H1 (cell line): ENCODE measurements around the gene SRP14. TPM values are rescaled to one million over a fixed set of nuclear protein-coding genes. Genes with fewer than 3 reads are reported as not detected.

Source experiments
- CTCF ChIP-seq, 3 experiments: IDR thresholded peaks; 1 replicate in 2 of 3; 2 replicates in 1 of 3; pipeline versions ENCODE4 v1.5.1 to v1.6.1; 2011; ENCODE audit warnings: low read length in 3 of 3, mild to moderate bottlenecking in 3 of 3, inconsistent platforms in 2 of 3, low read depth in 1 of 3, moderate library complexity in 1 of 3; ENCODE audit not compliant: insufficient read depth in 1 of 3; ENCODE audit errors: control extremely low read depth in 1 of 3
- EGR1 ChIP-seq: IDR thresholded peaks from 2 replicates; pipeline ENCODE4 v1.6.1; 2011; ENCODE audit warnings: low read depth, low read length, borderline replicate concordance
- GTF2F1 ChIP-seq: IDR thresholded peaks from 2 replicates; pipeline ENCODE4 v1.6.1; 2012; ENCODE audit warnings: low read depth, low read length, improper control_type of control experiment, borderline replicate concordance
- KDM4A ChIP-seq: IDR thresholded peaks from one replicate; pipeline ENCODE4 v1.7.1; 2012; ENCODE audit warnings: low read depth, mild to moderate bottlenecking, moderate library complexity, low read length, inconsistent platforms; ENCODE audit not compliant: severe bottlenecking
- PHF8 ChIP-seq: fragments of 200-600 bp; sonication (generic); conservative IDR thresholded peaks from 2 replicates; pipeline ENCODE4 v1.7.1; 2012; ENCODE audit warnings: low read depth, mild to moderate bottlenecking, inconsistent platforms, low read length, moderate library complexity
- POLR2AphosphoS5 ChIP-seq: IDR thresholded peaks from 2 replicates; pipeline ENCODE4 v1.6.1; 2011; ENCODE audit warnings: low read depth, low read length
- SP4 ChIP-seq: IDR thresholded peaks from 2 replicates; pipeline ENCODE4 v1.6.1; 2012; ENCODE audit warnings: low read length, inconsistent platforms
- TCF12 ChIP-seq: IDR thresholded peaks from 2 replicates; pipeline ENCODE4 v1.6.1; 2011; ENCODE audit warnings: low read depth, mild to moderate bottlenecking, low read length
- polyA plus RNA-seq, 7 experiments: library from polyadenylated mRNA; depleted of rRNA in 3 of 7; stranded (reverse) in 5 of 7; unstranded in 2 of 7; fragments of >200 nt in 5 of 7; fragments of 200-250 nt in 2 of 7; gene quantifications; 1 replicate in 5 of 7; 2 replicates in 1 of 7; 4 replicates in 1 of 7; pipeline versions ENCODE4 v1.2.1 to v1.2.3, GENCODE V29; 2011 to 2013; ENCODE audit warnings: missing spikeins in 2 of 7, mixed read lengths in 2 of 7
- total RNA-seq: library from RNA; stranded (reverse); fragmentation: NEBNext Ultra II Directional; extraction: Animal tissue kit (Norgen Biotek cat#: 25700); gene quantifications from 2 replicates; pipeline ENCODE4 v1.2.1, GENCODE V29; 2021

SRP14 gene
- total and polyA plus RNA-seq, 2 of the 8 experiments (the other 6 are each of a cell fraction or from before 2014, with no cell fraction given), result 186 to 223 TPM

- TF ChIP-seq CTCF (IDR thresholded peaks at IDR 0.05; ENCODE audit: control extremely low read depth in 1 of 3, insufficient read depth in 1 of 3, low read depth in 1 of 3, low read length in 3 of 3) (no peak), KDM4A (no peak), PHF8 (no peak), POLR2AphosphoS5 (no peak), TCF12 (no peak), EGR1 (no peak), GTF2F1 (no peak), SP4 (no peak)
Measured at GRCh38 chr15:40063563-40064011, 24.6 kb upstream of the SRP14 start (continued).
